Measurements from ENCODE around the gene ARSJ.

The ARSJ gene

GRCh38 chr4:113982181-113982580, 2.7 kb upstream of the ARSJ start:
- no peak for DNase-seq

DNA sequence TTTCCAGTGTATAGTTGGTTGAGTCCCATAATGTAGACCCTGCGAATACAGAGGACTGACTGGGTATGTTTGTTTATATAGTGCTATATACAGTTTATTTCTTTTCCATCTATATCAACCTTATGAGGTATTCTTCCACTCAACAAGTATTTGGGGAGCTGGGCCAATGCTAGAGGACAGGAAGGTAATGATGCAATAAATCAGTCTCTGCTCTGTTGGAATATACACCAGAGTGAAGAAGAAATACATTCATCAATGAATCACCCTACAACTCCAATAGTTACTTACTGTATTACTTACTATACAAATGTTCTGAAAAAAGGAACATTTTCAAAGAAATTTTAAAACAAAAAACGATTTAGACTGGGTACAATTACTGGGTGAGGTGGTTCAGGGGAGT, 2.1 kb upstream of the ARSJ start:
- no peak for DNase-seq

GRCh38 chr4:113979905-113980615, 613 bp upstream of the ARSJ start:
- DNase-seq = no peak

- DNase-seq = no peak
These were observed 793 bp downstream of the ARSJ start for GRCh38 chr4:113978561-113979147.

DNA sequence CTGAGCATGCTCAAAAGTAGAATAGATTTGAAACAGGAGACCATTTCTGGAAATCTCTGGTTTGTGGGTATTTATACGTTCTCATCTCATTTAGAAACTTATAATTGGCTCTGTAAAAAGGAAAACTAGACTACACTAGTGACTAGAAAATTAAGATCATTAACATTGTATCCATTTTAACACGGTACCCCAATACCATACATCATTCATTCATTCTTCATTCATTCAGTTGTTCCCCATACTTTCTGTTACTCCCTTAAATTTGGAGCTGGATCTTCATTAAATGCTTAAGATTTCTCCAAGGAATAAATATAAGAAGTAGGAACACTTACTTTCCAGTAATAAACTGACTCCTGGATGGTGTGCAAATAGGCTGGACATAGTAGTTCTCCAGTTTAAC, 1.3 kb downstream of the ARSJ start:
- DNase-seq = no peak

DNA sequence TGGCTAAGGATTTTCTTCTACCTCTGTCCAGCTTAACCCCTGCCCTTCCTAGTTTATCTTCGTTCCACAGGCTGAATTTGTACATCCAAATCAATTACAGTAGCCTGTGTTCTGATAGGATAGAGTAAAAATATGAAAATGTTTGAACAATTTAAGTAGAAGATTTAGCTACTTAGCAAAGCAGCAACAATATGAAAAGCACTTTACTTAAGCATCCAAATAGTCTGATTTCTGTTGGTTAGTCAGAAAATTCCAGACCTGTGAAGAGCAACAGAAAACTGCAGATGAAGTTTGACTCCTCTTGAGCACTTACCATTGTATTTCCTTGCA, 2.0 kb downstream of the ARSJ start:
- no peak for DNase-seq

DNA sequence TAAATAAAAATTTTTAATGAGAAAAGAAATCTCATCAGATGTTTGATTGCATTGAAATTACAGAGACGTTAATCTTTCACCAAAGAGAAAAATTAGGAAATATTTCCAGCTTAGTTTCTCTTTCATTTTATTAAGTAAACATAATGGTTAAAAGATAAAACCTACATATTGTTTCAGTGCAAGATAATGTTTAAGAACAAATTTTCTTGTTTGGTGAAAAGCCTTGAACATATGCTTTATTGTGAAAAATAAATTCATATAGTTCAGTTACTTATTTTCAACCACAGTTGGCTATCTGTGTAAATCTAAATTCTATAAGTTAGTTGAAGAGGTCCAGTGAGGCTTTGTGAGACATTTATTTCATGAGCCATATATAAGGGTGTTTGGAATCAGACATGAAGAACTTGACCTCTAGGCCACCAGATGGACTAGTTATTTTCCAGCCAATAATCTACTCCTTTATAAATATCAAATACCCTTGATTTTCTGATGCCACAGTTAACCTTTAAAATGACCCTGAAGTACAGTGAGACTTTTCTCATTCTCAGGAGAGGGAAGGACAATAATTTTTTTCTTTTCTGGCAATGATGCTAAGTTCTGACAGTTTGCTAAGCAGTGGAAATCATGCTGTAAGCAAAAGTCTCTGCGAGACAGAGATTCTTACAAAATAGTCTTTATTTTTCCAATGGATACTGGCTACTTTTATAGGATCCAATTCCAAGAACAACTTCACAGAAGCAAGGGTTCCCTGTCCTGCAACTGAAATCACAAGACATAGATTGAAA, 2.5 kb downstream of the ARSJ start:
- no peak for DNase-seq

- no peak for DNase-seq
These were observed 3.9 kb downstream of the ARSJ start for GRCh38 chr4:113975578-113975977.

DNA sequence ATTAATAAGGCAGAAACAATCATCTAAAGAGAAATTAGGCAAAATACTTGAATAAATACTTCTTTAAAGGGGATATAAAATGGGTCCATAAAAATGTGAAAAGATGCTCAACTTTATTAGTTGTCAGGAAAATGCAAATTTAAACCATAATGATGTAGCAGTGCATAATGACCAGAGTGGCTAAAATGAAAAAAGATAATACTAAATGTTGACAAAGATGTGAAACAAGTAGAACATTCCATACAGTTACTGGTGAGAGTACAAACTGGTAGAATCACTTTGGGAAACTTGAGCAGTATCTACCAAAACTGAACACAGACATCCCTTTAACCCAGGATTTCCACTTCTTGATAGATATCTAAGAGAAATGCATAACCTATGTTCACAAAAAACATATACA, 5.0 kb downstream of the ARSJ start:
- DNase-seq = no peak

DNA sequence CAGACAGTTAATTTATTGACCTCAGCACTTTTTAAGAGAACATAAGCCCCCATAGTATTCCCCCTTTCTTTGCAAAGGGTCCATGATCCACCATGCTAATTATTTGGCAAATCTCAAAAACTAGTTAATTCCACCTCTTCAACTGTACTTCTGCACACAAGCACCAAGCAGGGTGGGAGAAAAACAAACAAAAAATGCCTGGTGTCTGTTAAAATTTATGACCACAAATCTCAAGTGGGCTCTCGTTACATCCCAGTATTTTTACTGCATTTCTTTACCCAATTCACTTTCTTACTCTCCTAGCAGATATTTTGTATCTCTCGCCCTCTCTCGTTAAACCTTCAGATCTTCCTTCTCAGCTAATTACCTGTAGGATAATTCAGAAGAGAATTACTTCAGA, 6.1 kb downstream of the ARSJ start:
- no peak for DNase-seq

- no peak for DNase-seq
These were observed 6.7 kb downstream of the ARSJ start for GRCh38 chr4:113972781-113973180.

- DNase-seq = no peak
These were observed 7.6 kb downstream of the ARSJ start for GRCh38 chr4:113971706-113972360.

DNA sequence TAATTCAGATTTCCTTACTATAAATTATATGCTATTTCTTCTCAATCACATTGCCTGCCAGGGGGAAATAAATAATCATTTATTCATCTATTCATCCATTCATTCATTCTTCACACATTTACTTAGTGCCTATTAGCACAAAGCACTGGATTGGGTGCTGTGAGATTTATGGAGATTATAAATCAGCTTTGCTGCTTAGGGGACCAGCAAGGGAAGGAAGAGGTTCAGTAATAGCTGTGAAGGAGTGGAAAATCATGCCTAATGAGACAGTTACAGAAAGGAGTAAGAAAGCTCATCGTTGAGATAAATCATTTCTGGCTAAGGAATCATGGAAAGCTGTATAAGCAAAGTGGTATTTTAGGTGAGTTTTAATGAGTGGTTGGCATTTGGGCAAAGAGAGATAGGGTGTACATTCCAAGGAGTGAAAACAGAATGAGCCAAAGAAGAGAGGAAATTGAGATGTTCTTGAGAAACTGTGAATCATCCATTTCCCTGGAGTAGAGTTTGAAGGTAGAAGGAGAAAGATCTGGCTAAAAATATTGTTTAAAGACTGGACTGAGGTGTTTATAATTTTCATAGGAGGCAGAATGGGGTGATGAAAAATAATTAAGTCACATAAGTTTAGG, 9.6 kb downstream of the ARSJ start:
- DNase-seq = no peak

DNA sequence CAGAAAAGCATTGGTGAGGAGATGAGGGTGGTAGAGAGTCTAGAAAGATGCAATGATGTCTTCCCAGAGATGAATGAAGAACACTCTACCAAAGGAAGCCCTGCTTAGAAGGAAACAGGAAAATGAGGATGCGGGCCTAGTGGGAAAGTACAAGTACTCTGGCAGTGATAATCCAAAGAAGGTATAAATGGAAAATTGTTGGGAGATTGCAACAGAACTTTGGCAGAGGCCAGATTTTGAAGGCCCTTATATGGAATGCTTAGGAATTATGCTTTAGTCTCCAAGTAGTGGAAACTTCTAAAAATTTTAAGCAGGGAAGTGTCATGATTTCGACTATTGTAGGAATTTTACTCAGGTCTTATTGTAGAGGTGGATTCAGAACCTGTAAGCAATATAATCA, 11.0 kb downstream of the ARSJ start:
- DNase-seq = no peak

DNA sequence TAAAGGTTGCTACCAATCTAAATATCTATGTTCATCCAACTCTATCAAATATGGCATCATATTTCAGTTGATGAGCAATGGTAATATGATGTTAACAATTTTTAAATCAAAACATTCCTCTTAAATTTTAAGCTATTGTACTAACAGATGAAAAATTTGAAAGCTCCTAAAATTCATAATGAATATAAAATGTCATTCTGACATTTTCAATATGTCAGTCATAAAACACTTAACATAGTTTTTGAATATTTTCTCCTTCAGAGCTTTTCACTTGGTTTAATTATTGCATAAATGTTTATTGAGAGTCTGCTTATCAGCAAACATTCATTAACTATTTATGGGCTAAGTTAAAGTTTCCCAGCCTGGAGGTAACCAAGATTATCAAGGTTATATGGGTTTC, 11.8 kb downstream of the ARSJ start:
- no peak for DNase-seq

GRCh38 chr4:113962719-113963265, 16.7 kb downstream of the ARSJ start:
- no peak for DNase-seq

DNA sequence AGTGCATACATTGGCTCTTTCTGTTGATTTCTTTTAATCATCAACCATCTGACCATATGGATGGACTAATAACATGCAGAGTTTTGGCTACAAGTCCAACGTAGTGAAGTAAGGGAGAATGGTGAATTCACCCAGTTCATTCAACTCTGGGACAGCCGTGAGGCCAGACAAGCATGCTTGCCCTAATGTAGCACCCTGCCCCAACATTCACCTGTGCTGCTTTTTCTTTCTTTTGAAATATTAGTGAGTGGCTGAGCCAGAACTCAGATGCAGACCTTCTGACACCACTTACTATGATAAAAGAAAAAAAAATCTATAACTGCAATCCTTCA, 17.5 kb downstream of the ARSJ start:
- no peak for DNase-seq

- DNase-seq = no peak
These were observed 18.6 kb downstream of the ARSJ start for GRCh38 chr4:113960684-113961321.

DNA sequence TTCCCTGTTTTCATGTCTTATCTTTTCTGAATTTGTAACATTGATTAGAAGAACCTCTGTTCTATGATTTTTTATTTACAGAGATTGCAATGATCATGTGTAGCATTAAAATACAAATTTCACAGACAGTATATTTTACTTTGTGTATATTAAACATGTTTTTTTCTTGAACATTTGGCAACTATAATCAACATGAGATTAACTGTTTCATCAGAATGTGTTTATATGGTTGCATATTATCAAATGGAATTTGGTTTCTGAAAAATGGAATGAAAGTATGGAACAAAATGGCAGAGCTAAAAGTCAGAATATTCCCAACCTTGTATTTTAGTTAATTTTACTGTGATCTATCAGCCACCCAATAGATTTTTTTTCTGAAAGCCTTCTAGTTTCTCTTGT, 19.9 kb downstream of the ARSJ start:
- no peak for DNase-seq

DNA sequence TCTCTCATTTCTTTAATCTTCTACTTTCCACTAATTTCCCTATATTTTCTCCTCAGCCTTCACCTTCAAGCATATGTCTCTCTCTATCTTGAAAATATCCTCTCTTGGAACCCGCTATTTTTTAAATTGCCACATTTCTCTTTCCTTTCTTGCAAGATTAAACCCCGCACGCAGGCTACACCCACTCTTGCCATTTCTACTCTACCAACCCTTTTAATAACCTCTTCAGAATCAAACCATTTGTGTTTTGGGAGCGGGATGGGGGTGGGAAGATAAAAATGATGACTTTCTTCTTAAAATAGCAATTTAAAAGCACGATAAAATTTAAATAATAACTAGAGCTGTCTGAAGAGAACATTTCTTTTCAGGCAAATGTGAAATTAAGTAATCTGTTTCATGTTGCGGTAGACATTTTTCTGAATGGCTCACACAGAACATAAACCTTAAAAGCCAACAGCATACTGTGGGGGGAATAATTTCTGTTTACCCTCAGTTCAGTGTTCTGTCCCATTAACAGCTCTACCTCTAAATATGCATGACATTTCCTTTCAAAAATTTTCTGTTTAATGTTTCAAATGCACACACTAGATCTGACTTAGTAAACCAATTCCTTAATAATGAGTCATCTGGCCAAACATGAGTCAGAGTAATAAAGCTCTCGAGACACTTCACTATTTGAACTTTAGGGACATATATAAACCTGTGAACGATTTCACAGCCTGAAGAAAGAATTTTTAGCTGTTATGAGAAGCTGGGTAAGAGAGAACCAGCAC, 20.5 kb downstream of the ARSJ start:
- DNase-seq = no peak

DNA sequence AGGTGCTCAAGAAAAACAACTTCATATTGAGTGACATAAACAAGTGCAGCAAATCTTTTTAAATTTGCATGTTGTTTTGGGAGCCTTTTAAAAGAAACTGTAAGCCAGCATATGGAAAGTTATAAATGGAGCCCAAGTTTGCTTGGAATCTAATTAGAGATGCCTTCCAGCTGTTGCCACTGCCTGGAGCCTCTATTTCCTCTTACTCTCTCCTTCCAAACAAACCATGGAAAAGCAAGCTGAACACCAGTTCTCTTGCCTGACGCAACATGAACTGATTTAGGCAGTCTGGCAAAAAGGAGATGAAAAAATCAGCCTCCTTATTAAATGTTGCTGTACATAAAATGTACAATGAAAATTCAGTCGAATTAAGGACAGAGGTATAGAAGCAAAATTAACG, 21.5 kb downstream of the ARSJ start:
- DNase-seq = no peak

- no peak for DNase-seq
These were observed 23.5 kb downstream of the ARSJ start for GRCh38 chr4:113955948-113956347.
